NCI-H345 treated with DMSO at 0.1 percent for 48 hours (cell line): ENCODE measurements around the gene ZNF32.

Source experiments
- DNase-seq: peaks from one replicate; lab custom pipeline; 2025; ENCODE audit not compliant: unreplicated experiment; lab: John Stamatoyannopoulos, UW

ZNF32 gene

GRCh38 chr10:43681220-43681619 lies 32.5 kb upstream of the ZNF32 start:
- no peak for DNase-seq

- no peak for DNase-seq
Measured at GRCh38 chr10:43680035-43680434, 31.4 kb upstream of the ZNF32 start.

DNA sequence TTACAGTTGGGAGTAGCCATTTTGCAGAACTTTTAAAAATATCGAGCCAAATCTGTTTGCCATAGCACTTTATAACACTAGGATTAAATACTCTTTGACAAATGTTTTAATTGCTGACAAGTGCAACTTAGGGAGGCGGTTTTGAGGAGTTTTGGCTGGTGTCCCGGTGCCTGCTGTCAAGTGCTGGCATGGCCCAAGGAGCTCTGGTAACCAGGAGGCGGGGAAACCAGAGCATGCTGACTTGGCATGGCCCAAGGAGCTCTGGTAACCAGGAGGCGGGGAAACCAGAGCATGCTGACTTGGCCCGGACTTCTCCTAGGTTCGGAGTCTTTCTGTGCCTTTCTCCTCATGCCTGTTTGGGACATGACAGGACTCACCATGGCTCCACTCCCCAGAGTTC lies 30.8 kb upstream of the ZNF32 start:
- DNase-seq = no peak

DNA sequence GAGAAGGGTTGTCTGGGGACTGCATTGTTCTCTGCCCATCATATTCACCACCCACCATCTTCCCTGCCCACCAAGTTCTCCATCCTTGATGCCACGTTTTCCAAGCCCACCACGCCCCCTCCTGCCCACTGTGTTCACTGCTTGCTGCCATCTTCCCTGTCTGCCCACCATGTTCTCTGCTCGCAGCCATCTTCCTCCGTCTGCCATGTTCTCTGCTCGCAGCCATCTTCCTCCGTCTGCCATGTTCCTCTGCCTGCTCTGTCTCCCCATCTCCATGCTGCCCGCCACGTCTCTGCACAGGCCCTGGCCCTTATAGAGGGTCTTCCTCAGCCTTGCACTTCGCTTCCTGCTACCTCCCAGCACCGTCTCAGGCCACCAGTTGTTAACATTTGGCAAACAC lies 30.0 kb upstream of the ZNF32 start:
- no peak for DNase-seq

DNA sequence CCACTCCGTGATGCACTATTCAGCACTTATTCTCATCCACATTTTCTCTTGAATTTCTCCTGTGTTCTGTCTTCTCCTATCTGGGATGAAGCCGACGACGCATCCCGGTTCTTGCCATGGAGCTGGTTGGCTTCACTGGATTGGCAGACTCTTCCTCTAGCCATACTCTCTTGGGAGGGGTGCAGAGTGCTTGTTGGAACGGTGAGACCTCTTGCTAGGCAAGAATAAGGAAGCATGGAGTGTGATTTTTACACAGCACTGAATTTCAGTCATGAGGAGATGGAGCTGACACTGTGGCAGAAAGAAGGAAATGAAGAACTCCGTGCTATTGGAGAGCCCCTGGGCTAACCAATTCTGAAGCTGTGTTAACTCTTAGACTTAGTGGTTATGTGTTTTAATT lies 28.2 kb upstream of the ZNF32 start:
- DNase-seq = no peak

DNA sequence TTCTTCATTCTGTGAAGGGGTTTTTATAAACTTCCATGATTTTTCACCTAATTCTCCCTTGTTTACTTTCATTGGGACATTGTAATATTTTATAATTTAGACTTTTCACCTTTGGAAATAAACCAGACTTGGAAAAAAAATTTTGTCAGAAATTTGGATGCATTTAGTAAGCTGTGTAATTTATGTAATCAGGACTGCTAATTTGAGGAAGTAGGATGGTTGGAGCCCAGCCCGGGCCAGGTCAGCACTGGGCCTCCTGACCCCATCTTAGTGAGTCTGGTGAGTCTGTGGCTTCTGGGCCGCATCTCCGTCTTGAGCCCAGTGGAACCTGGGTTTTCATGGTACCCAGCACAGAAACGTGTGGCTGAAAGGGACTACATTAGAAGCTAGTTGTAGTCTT lies 27.6 kb upstream of the ZNF32 start:
- DNase-seq = no peak

DNA sequence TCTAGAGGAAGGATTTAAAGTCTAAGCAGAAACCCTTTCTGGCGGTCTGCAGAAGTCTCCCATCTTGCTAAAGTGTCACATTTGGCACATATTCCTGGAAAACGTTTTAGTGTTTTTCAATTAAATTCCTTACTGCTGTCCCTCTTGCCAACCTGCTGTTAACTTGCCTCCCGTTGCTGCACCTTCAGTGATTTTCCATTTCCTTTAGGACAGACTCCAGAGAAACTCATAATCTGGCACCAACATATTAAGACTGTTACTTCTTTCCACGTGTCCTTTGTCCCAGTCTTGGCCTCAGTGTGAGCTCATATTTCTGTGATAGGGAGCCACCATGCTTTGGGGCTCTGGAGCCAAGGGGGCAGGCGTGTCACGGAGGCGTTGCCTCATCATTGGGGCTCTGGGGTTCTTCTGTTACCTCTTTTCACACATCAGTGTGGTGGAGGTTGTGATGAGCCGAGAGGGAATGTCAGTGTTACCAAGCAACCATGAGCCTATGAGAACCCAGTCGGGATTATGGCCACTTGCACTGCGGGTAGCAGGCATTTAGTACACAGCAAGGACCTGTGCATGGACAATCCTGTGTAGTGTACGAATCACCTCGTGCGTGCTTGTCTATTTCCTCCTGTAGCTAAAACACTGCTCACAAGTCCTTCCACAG lies 26.0 kb upstream of the ZNF32 start:
- no peak for DNase-seq

GRCh38 chr10:43673471-43673870 lies 24.8 kb upstream of the ZNF32 start:
- no peak for DNase-seq

- DNase-seq = peak; percentile 32
Measured at GRCh38 chr10:43671659-43672531, 23.2 kb upstream of the ZNF32 start.

GRCh38 chr10:43669386-43669785 lies 20.7 kb upstream of the ZNF32 start:
- DNase-seq = no peak

- DNase-seq = no peak
Measured at GRCh38 chr10:43667761-43668386, 19.2 kb upstream of the ZNF32 start.

GRCh38 chr10:43667317-43667731 lies 18.6 kb upstream of the ZNF32 start:
- DNase-seq = no peak

GRCh38 chr10:43666552-43666951 lies 17.9 kb upstream of the ZNF32 start:
- DNase-seq = no peak

DNA sequence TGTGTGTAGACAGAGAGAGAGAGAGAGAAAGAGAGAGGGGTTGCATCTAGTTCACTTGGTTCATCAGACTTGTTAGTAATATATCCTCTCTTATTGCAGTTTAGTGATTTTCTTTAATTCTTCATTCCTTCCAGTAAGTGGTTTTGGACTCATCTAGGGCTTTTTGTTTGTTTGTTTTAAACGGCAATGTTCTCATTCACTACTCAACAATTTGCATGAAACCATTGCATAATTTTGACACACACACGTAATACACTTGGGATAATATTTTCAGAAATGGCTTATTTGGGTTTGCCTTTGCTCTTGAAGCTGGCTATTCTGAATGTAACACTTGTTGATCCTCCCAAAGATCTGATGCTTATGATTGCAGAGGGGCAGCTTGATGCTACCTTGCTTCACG lies 16.4 kb upstream of the ZNF32 start:
- no peak for DNase-seq

DNA sequence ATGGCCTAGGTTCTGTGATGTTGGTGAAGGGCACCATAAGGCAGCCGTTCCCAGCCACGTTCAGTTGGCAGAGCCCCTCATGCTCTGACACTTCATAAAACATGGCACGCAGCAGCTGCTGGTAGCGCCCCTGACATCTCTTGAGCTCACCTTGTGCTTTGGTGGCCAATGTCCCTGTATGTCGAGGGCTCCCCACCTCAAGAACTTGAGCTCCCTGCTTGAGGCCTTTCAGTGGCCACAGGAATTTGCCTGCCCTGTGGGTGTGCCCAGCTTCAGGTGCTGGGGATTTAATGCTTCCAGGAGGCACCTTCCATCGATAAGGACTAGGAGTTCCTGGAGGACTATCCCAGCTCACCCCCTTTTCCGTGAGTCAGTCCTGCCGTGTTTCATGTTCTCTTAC lies 9.5 kb upstream of the ZNF32 start:
- DNase-seq = no peak

DNA sequence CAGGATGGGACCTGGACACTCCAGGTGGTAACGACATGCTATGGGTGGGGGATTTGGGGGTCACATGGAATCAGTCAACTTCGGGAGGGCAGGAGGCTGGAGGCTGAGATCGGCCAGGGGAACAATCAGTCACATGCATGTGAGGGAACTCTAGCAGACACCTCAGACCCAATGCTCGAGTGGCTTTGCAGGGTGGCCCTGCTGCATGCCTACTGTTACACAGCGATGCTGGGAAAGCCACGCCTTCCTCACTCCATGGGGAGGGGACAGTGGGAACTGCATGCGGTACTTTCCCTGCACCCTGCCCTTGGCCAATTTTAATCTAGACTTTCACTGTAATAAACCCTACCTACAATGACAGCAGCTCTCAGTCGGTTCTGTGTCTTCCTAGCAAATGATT lies 6.6 kb upstream of the ZNF32 start:
- no peak for DNase-seq

DNA sequence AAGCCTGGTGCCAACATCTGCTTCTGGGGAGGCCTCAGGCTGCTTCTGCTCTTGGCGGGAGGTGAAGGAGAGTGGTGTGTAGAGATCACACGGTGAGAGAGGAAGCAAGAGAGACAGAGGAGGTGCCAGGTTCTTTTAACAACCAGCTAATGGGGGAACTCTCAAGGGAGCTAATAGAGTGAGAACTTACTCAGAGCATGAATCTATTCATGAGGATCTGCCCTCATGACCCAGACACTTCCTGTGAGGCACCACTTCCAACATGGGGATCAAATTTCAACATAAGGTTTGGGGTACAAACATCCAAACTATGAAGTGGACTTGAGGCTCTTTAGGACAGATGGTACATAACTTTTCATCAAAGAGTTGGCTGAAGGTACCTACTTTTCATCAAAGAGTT lies 5.1 kb upstream of the ZNF32 start:
- no peak for DNase-seq

DNA sequence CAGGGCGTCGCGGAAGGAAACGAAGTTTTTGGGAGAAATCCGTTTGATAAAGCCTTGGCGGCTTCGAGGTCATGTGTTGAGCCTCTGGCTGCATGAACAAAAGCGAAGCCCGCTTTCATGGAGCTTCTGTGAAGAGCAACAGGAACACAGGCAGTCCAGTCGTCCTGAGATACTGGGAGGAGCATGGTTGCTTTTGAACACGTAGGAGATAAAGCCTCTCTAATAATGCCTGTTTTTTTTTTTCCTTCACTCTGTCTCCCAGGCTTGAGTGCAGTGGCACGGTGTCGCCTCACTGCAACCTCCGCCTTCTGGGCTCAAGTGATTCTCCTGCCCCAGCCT lies 473 bp upstream of the ZNF32 start:
- DNase-seq = no peak

- DNase-seq = peak; percentile 9
Measured at GRCh38 chr10:43648095-43648397, 635 bp downstream of the ZNF32 start.

- no peak for DNase-seq
Measured at GRCh38 chr10:43647576-43647975, 1.1 kb downstream of the ZNF32 start.

DNA sequence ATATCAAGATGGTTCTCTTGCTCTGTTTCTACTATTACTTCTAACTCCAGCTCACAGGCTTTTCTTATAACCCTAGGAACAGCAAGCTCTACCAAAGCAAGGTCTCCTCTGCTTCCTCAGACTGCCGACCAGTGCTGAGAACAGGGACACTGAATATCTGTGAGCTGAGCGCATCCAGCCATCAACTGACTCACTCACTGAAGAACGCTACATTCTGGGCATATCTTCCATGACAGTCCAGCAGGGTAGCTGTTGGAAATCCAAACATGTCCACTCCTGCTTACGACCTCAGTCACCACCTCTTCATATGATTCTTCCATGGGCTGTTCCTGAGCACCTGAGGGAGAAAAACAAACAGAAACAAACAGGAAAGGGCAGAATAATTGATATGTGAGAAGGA lies 2.8 kb downstream of the ZNF32 start:
- no peak for DNase-seq

DNA sequence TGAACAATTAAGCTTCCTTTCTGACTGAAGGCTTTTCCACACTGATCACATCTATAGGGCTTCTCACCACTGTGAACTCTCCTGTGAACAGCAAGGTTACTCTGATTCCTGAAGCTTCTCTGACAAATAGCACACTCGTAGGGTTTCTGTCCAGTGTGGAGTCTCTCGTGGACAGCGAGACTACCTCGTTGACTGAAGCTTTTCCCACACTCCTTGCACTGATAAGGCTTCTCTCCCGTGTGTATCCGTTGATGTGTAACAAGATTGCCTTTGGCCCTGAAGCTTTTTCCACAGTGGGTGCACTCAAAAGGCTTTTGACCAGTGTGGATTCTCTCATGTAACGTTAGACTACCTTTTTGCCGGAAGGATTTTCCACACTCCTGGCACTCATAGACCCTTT lies 4.4 kb downstream of the ZNF32 start:
- no peak for DNase-seq

GRCh38 chr10:43640603-43641002 lies 8.1 kb downstream of the ZNF32 start:
- DNase-seq = no peak
